K562 (cell line): ENCODE measurements around the gene GNA15. TPM values are rescaled to one million over a fixed set of nuclear protein-coding genes. Genes with fewer than 3 reads are reported as not detected.

ENCODE experiments used
- ADNP ChIP-seq: fragments of 200-800 bp; sonication (Bioruptor generic); IDR thresholded peaks from 2 replicates; pipeline ENCODE4 v1.6.1; 2016; ENCODE audit warnings: missing genetic modification characterization, missing compliant biosample characterization
- ETS1 ChIP-seq: conservative IDR thresholded peaks from 2 replicates; pipeline ENCODE4 v1.6.1; 2011; ENCODE audit warnings: low read depth, mild to moderate bottlenecking, low read length; ENCODE audit not compliant: control insufficient read depth
- KDM4B ChIP-seq, 2 experiments: fragments of 450-650 bp in 1 of 2; sonication (generic) in 1 of 2; IDR thresholded peaks; 2 replicates each; pipeline ENCODE4 v1.6.1; 2016 to 2017; ENCODE audit warnings: borderline replicate concordance in 2 of 2, antibody characterized with exemption in 1 of 2, low read depth in 1 of 2, mild to moderate bottlenecking in 1 of 2
- MXI1 ChIP-seq: IDR thresholded peaks from 2 replicates; pipeline ENCODE4 v1.6.1; 2011; ENCODE audit warnings: low read depth, mild to moderate bottlenecking, improper control_type of control experiment, low read length
- MYC ChIP-seq, 2 experiments: fragments of 250-450 bp in 1 of 2; sonication (Bioruptor Pico) in 1 of 2; IDR thresholded peaks; 2 replicates each; pipeline versions ENCODE4 v1.5.1 to v1.6.1; 2012 to 2021; ENCODE audit warnings: low read depth in 2 of 2, borderline replicate concordance in 1 of 2, improper control_type of control experiment in 1 of 2, low read length in 1 of 2, mild to moderate bottlenecking in 1 of 2, moderate library complexity in 1 of 2
- NFE2 ChIP-seq: IDR thresholded peaks from 2 replicates; pipeline ENCODE4 v1.6.1; 2014; ENCODE audit warnings: antibody characterized with exemption, low read depth
- RFX5 ChIP-seq: IDR thresholded peaks from 2 replicates; pipeline ENCODE4 v1.6.1; 2011; ENCODE audit warnings: low read depth, mild to moderate bottlenecking, improper control_type of control experiment, low read length
- TCFL5 ChIP-seq: fragments of 250-450 bp; sonication (Bioruptor Pico); conservative IDR thresholded peaks from 2 replicates; pipeline ENCODE4 v1.6.1; 2021; ENCODE audit warnings: mild to moderate bottlenecking, moderate library complexity, matching md5 sums
- ZBTB1 ChIP-seq: sonication (generic); formaldehyde crosslinking; IDR thresholded peaks from 2 replicates; pipeline ENCODE4 v1.8.1; 2023; ENCODE audit warnings: missing genetic modification reagents, low read depth, mild to moderate bottlenecking, borderline replicate concordance
- ZMIZ1 ChIP-seq, 2 experiments: fragments of 150-350 bp in 1 of 2; IDR thresholded peaks; 2 replicates each; pipeline ENCODE4 v1.6.1; 2012 to 2016; ENCODE audit warnings: low read depth in 2 of 2, low read length in 2 of 2, mild to moderate bottlenecking in 1 of 2, moderate library complexity in 1 of 2
- ZNF24 ChIP-seq: fragments of 450-650 bp; IDR thresholded peaks from 2 replicates; pipeline ENCODE4 v1.6.1; 2016
- ZNF445 ChIP-seq: fragments of 250-450 bp; sonication (Bioruptor Pico); IDR thresholded peaks from 2 replicates; pipeline ENCODE4 v1.4.0; 2020; ENCODE audit warnings: low read depth, mild to moderate bottlenecking, moderate library complexity
- polyA plus RNA-seq, 8 experiments: library from polyadenylated mRNA; depleted of rRNA in 4 of 8; stranded (reverse) in 5 of 8; unstranded in 3 of 8; fragments of >200 nt; fragmentation: Nextera tagmentation in 2 of 8; fragmentation: Illumina TruSeq in 1 of 8; extraction: Ambion mirVana in 2 of 8; extraction: Trizol in 1 of 8; gene quantifications; 2 replicates each; pipeline versions ENCODE4 v1.2.1 to v1.2.3, GENCODE V29; 2011 to 2014; ENCODE audit warnings: inconsistent platforms in 1 of 8, missing spikeins in 1 of 8
- total RNA-seq, 7 experiments: library from RNA; depleted of rRNA in 6 of 7; stranded (reverse); fragments of >200 nt in 6 of 7; fragmentation: Illumina TruSeq in 2 of 7; extraction: Trizol in 2 of 7; gene quantifications; 2 replicates each; pipeline versions ENCODE4 v1.2.1 to v1.2.3, GENCODE V29; 2011 to 2021; ENCODE audit warnings: low replicate concordance in 1 of 7
- TF ChIP-seq, protein P1 (sequence below): fragments of 450-650 bp; formaldehyde crosslinking; IDR thresholded peaks from 2 replicates; pipeline ENCODE4 v1.4.0; 2022; ENCODE audit warnings: missing genetic modification characterization
- TF ChIP-seq, protein P2 (sequence below): sonication (generic); formaldehyde crosslinking; IDR thresholded peaks from 2 replicates; pipeline ENCODE4 v1.8.0; 2022; ENCODE audit warnings: mild to moderate bottlenecking, missing genetic modification reagents

Gene GNA15
- total and polyA plus RNA-seq, 9 of the 15 experiments (the other 6 are each of a cell fraction or from before 2014, with no cell fraction given): 0.03 to 0.24 (median 0.11) TPM; not detected in 1

DNA sequence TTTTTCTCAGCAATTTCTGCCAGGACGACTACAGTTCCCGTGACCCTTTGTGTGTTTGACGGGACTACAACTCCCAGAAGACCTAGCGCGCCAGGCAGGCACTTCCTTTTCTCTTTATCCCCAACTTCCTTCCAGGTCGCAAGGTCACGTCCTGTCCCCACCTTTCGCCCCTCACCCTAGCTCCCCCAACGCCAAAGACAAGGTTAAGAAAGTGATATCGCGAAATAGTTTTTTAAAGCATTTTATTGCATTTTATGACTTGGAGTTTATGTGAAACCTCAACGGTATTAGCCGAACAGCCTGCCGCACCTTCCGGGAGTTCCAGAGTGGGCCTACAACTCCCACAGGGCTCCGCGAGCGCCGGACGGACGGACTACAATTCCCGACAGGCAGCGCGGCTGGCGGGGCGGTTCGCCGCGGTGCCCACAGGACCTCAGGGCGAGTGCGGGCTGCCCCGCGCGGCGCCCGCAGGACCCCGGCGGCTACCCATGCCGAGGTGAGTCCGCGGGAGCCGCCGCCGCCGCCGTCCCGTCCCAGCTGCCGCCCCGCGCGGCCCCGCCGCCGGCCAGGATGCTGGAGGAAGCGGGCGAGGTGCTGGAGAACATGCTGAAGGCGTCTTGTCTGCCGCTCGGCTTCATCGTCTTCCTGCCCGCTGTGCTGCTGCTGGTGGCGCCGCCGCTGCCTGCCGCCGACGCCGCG is 49.8 kb downstream of the GNA15 start, which contains the start of gene NCLN (continued):
- 0 out of 4 replicates have a peak, but pooled peaks of 1 of the 2 experiments have one; percentile 51 for TF ChIP-seq ZMIZ1 (IDR thresholded peaks at IDR 0.05; ENCODE audit: low read depth in 2 of 2, low read length in 2 of 2)
- TF ChIP-seq, protein P1, sequence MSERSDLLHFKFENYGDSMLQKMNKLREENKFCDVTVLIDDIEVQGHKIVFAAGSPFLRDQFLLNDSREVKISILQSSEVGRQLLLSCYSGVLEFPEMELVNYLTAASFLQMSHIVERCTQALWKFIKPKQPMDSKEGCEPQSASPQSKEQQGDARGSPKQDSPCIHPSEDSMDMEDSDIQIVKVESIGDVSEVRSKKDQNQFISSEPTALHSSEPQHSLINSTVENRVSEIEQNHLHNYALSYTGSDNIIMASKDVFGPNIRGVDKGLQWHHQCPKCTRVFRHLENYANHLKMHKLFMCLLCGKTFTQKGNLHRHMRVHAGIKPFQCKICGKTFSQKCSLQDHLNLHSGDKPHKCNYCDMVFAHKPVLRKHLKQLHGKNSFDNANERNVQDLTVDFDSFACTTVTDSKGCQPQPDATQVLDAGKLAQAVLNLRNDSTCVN (CRISPR knock-in tag): 0 out of 2 replicates have a peak, but pooled peaks have one; percentile 44
- 0 out of 2 replicates have a peak, but pooled peaks have one; percentile 40 for TF ChIP-seq ZNF24
- TF ChIP-seq, protein P2, sequence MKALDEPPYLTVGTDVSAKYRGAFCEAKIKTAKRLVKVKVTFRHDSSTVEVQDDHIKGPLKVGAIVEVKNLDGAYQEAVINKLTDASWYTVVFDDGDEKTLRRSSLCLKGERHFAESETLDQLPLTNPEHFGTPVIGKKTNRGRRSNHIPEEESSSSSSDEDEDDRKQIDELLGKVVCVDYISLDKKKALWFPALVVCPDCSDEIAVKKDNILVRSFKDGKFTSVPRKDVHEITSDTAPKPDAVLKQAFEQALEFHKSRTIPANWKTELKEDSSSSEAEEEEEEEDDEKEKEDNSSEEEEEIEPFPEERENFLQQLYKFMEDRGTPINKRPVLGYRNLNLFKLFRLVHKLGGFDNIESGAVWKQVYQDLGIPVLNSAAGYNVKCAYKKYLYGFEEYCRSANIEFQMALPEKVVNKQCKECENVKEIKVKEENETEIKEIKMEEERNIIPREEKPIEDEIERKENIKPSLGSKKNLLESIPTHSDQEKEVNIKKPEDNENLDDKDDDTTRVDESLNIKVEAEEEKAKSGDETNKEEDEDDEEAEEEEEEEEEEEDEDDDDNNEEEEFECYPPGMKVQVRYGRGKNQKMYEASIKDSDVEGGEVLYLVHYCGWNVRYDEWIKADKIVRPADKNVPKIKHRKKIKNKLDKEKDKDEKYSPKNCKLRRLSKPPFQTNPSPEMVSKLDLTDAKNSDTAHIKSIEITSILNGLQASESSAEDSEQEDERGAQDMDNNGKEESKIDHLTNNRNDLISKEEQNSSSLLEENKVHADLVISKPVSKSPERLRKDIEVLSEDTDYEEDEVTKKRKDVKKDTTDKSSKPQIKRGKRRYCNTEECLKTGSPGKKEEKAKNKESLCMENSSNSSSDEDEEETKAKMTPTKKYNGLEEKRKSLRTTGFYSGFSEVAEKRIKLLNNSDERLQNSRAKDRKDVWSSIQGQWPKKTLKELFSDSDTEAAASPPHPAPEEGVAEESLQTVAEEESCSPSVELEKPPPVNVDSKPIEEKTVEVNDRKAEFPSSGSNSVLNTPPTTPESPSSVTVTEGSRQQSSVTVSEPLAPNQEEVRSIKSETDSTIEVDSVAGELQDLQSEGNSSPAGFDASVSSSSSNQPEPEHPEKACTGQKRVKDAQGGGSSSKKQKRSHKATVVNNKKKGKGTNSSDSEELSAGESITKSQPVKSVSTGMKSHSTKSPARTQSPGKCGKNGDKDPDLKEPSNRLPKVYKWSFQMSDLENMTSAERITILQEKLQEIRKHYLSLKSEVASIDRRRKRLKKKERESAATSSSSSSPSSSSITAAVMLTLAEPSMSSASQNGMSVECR (CRISPR knock-in tag): peak; percentile 1
- 0 out of 2 replicates have a peak, but pooled peaks have one; percentile 50 for TF ChIP-seq MXI1
- TF ChIP-seq TCFL5: no peak
- peak; percentile 89; the same call in 1 of the 2 replicates for TF ChIP-seq ZBTB1 (CRISPR knock-in tag)
- no peak for TF ChIP-seq ADNP (tag)
- TF ChIP-seq ETS1: peak; percentile 86; the same call in 1 of the 2 replicates
- TF ChIP-seq KDM4B (IDR thresholded peaks at IDR 0.05; ENCODE audit: borderline replicate concordance in 2 of 2, low read depth in 1 of 2): 0 out of 4 replicates have a peak, but pooled peaks of 1 of the 2 experiments have one; percentile 75
- no peak for TF ChIP-seq ZNF445 (CRISPR knock-in tag)
- peak; percentile 82 for TF ChIP-seq NFE2
- TF ChIP-seq RFX5: no peak
- peak; percentile 40; the same call in 1 of the 2 replicates for TF ChIP-seq MYC (IDR thresholded peaks at IDR 0.05; ENCODE audit: low read depth, low read length)
- no peak for TF ChIP-seq MYC (CRISPR knock-in tag; IDR thresholded peaks at IDR 0.05; ENCODE audit: borderline replicate concordance, low read depth)
